HG03558 (cell line): Measurements from ENCODE around the gene POLRMT.

Experiments
- ATAC-seq: cut with Tn5 transposase; IDR thresholded peaks from one replicate; pipeline ENCODE4 v1.9.1; 2021; ENCODE audit warnings: moderate number of reproducible peaks; ENCODE audit not compliant: unreplicated experiment; ENCODE audit errors: extremely low read depth

POLRMT gene

GRCh38 chr19:583198-583967, 50.0 kb downstream of the POLRMT start:
- no peak for ATAC-seq

DNA sequence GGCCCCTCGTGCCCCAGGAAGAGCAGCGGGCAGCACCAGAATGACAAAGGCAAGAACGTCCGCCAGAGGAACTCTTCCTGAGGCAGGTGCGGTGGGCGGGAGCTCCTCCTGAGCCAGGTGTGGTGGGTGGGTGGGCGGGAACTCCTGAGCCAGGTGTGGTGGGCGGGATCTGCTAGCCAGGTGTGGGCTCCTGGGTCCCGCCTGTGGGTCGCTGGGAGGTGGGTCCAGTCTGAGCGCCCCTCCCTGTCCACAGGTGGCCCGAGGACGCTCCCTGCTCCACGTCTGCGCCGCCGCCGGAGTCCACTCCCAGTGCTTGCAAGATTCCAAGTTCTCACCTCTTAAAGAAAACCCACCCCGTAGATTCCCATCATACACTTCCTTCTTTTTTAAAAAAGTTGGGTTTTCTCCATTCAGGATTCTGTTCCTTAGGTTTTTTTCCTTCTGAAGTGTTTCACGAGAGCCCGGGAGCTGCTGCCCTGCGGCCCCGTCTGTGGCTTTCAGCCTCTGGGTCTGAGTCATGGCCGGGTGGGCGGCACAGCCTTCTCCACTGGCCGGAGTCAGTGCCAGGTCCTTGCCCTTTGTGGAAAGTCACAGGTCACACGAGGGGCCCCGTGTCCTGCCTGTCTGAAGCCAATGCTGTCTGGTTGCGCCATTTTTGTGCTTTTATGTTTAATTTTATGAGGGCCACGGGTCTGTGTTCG, 50.7 kb downstream of the POLRMT start:
- no peak for ATAC-seq

DNA sequence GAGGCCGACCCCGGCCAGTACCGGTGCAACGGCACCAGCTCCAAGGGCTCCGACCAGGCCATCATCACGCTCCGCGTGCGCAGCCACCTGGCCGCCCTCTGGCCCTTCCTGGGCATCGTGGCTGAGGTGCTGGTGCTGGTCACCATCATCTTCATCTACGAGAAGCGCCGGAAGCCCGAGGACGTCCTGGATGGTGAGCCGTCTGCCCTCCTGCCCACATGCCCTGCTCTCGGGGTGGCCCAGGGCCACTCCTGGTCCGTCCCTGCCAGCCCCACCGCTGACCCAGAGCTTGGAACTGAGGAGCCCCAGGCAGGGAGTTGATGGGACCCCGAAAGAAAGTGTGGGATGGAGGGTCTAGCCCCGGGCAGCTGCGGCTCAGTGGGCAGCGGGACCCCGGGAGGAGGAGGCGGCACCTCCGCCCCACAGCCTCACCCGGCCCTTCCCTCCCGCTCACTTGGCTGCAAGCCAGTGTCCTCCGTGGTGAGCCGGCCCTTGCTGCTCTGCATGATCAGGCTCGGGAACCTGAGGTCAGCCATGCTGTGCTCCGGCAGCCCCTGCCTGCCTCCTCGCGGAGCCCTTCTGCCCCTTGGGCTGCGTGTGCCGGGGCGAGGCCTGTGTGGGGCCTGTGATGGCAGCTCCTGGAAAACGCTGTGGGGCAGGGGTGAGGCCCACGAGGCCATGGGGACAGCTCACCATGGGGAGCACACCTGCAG, 51.8 kb downstream of the POLRMT start:
- no peak for ATAC-seq

- ATAC-seq: no peak
Observed at GRCh38 chr19:580274-580835, 53.0 kb downstream of the POLRMT start.

GRCh38 chr19:579842-580155, 53.5 kb downstream of the POLRMT start:
- ATAC-seq: no peak

GRCh38 chr19:579111-579841, 54.1 kb downstream of the POLRMT start:
- no peak for ATAC-seq

- ATAC-seq: no peak
Observed at GRCh38 chr19:577439-578392, 55.6 kb downstream of the POLRMT start.

- ATAC-seq: no peak
Observed at GRCh38 chr19:576768-577438, 56.4 kb downstream of the POLRMT start.

DNA sequence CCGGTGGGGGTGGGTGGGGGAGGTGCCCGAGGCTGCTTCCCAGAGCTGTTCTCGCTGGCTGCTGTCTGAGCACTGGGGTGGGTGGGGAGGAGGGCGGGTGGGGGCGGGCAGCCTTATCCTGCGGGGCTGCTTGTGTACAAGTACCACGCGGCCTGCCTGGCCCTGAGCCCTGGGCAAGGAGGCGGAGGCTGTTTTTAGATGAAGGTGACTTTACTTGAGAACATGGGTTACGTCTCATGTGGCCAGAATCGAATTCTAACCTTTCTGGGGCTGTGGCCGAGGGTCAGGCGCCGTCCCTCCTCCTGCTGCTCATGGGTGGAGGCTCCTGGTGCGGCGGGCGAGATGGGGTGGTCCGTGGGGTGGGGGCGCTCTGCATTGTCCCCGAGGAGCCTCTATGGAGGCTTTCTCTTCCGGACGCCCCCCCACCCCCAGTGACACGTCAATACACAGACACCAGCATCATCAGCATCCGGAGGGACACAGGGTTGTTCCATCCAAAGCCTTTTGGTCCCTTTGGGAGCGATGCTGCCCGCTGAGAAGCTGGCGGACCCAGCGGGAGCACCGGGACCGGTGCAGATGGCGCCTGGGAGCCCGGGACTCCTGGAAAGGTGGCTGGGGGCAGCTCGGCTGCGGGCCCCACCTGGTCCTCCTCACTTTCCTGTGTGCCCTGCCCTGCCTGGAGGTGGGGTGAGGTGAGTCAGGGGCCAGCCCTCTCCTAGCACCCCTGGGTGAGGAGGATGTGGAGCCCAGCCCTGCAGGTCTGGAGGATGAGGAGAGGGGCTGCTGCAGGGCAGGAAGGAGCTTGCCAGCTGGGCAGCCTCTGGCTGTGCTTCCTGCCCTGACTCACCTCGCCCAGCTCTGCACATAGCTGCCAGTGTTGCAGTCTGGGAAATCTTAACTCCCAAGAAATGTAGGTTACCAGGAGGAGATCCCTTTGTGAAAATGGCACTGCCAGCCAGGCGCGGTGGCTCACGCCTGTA, 57.5 kb downstream of the POLRMT start:
- ATAC-seq: no peak

- no peak for ATAC-seq
Observed at GRCh38 chr19:574658-575526, 58.4 kb downstream of the POLRMT start.

- no peak for ATAC-seq
Observed at GRCh38 chr19:573519-573825, 59.9 kb downstream of the POLRMT start.

GRCh38 chr19:572743-573518, 60.4 kb downstream of the POLRMT start:
- ATAC-seq: peak; percentile 7

- peak; percentile 59 for ATAC-seq
Observed at GRCh38 chr19:572140-572742, 61.1 kb downstream of the POLRMT start, which contains the start of gene BSG. Gene BSG (plus strand): TSS chr19:572596. CDS start chr19:572635, 39 bp downstream.

DNA sequence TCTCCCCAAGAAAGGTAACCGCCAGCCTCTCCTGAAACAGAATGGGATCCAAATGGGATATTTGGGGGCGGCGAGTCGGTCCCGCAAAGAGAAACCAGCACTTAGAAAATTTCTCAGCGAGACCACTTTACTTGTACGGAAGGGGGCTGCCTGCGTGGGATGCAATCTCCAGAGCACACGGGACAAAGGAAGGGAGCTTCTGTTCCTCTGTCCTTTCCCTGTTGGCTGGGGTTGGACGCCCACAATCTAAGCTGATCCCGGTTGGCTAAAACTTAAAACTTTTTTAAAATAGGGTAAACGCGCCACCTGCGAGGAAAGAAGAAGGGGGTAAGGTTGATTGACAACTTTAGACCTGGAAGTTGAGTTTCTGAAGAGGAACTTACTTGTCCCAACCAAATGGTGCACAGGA, 61.8 kb downstream of the POLRMT start:
- ATAC-seq: no peak

DNA sequence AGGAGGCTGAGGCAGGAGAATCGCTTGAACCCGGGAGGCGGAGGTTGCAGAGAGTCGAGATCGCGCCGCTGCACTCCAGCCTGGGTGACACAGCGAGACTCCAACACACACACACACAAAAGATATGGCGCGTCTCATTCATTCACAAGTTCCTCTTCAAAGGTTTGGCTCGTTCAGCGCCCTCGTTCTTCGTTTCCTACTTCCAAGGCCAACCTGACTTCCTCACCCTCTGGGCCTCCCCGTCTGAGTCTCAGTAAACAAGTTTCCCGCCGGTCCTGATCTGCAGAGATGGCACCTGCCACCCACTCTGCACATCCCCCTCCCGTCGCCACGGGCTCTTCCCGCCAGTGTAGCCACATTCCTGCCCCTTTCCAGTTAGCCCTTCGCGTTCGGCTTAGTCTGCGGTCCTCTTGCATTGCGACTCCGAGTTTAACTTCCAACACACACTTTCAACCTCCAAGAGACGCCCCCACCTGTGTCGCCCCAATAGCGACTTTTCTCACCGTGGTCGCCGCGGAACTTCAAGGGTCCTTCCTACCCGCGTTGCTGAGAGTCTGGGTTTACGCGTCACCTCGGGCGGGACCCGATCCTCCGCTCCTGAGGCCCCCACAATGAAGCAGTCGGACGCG, 62.3 kb downstream of the POLRMT start:
- no peak for ATAC-seq
